Measurements from ENCODE around the gene EPHB6.
A peak's percentile ranks its signal among the peaks of the same experiment; 100 is the strongest.

The EPHB6 gene

GRCh38 chr7:142833174-142834048, 21.5 kb upstream of the EPHB6 start:
- DNase-seq, result no peak

GRCh38 chr7:142835487-142835886, 19.4 kb upstream of the EPHB6 start:
- DNase-seq, result no peak

GRCh38 chr7:142836426-142836825, 18.4 kb upstream of the EPHB6 start:
- DNase-seq, result no peak

DNA sequence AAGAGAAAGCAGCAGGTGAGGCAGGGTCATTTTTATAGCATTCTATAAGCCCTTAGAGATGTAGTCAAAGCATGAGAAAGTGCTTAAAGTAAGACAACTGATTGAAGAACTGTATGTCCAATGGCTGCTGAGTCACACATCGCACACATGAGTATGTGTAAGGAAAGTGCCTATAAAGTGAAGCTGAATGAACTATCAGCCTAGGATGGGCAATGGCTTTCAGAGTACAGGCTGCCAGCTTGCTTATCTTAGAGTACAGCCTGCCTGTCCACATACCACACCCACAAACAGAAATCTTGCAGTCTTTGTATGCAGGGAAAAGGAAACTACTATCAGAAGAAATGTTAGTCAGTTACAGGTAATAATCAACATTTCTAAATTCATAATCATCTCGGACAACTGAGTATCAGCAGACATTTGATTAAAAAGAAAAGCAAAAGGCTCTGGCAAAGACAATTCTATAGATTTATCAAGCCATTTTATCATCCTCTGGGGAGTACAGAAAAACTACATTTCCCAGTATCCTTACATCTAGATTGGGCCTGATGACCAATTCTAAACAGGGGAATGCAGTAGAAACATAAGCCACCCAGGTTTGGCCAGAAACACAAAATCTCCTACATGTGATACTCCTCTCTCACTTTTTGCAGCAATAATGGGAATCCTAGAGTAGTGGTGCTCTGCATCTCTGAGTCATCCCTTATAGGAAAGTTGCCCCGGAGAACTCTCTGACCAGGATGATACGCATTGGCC, 16.2 kb upstream of the EPHB6 start:
- no peak for DNase-seq

DNA sequence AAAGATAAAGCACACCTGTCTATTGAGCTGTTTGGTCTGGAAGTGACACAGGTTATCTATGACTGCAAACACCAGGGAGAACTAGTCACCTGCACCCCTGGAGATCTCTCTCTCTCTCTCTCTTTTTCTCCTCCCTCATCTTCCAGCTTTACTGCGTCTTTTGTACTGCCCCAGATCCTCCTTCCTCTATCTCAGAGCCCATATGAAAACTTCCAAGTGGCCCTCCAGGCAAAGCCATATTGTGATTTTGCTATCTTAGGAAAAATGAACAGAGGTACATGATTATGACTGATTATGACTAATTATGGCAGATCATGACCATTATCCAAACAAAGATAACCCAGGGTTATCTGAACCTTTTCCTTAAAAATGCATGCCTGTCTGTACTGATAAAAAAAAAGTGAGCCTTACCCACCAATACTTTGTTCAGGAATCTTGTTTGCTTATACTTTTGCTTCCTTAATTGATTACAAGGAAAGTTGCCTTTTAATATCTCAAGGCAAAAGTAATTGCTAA, 12.6 kb upstream of the EPHB6 start:
- DNase-seq, result no peak

DNA sequence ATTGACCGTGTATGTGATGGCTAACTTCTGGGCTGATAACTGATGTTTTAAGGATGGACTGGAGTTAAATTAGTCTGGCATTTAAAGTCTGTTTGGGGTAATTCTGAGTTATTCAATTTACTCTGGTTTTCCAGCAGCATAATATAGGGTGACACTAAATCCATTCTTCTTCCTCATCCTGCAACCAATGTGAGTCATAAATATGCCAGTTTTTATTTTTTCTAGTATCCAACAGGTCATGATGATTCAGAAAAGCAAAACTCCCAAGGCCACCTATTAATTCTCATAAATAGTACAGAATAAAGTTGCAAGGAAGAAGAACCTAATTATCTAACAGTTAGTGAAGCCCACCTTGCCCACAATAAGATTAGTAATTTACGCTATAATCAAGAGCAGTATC, 7.5 kb upstream of the EPHB6 start:
- DNase-seq, result no peak

DNA sequence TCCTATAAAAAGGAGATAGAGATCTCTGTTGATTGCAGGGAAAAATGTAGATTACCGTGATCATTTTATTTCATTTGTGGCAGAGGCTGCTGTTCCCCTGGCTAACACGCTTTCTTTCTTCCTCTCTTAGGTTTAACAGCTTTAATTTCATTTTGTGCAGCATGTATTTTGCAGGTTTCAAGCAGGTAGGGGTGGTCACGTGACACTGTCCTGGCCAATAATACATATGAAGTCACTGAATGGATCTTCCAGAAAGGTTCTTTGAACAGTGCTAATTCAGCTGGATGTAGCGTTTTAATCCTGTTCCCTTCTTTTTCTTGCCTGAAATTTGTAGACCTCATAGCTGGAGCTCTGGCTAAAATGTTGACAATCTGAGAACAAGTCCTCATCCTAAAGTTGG, 3.6 kb upstream of the EPHB6 start:
- no peak for DNase-seq

DNA sequence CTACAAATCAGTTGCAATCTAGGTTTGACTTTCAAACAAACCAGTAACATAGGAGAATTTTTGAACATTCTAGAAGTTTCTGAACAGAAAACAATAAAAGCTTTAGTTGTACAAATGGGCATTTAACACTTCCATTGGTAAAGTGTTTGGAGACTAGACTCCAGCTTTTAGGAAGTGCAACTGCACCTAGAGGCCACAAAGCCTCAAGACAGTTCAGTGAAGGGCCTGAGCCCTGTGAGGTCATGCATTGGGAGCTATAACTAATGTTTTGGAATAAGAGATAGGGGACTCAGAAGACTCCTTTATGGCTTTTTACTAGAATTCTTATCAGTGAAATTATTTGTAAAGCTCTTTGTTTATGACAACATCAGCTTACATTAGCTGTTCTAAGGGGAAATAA, 3.0 kb upstream of the EPHB6 start:
- DNase-seq, result no peak

- DNase-seq, result peak; percentile 46
Observed at GRCh38 chr7:142853739-142854371, 1.0 kb upstream of the EPHB6 start.

GRCh38 chr7:142855114-142855743, 353 bp downstream of the EPHB6 start:
- no peak for DNase-seq

- DNase-seq, result no peak
Observed at GRCh38 chr7:142855756-142856564, 1.1 kb downstream of the EPHB6 start.

DNA sequence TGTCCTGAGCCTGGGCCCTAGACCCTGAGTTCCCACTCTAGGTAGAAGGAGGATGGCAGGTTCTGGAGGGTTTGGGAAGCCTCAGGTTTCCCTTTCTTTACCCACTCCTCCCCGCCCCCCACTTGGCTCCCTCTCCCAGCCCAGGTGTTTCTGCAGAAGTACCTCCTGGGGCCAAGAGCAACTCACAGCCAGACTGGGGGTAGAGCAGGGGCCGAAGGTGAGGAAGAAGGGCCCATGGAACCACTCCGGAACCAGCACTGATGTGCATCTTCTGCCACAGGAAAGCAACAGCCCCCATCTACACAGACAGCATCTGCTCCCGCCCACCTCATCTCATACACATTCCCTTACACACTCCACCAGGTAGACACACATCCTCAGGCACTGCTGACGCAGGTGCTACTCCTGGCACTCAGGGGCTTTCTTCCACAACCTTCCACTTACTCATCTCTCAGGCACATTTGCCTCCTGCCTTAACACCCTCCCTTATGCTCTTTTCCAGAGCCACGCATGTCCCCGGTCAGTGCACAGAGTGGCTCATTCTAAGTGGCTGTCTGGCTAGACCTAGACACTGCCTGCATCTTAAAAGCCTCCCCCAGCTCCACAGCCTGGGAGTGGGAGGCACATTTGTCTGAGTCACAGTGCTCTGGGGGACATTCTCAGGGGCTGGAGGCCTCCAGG, 1.8 kb downstream of the EPHB6 start:
- DNase-seq, result no peak

DNA sequence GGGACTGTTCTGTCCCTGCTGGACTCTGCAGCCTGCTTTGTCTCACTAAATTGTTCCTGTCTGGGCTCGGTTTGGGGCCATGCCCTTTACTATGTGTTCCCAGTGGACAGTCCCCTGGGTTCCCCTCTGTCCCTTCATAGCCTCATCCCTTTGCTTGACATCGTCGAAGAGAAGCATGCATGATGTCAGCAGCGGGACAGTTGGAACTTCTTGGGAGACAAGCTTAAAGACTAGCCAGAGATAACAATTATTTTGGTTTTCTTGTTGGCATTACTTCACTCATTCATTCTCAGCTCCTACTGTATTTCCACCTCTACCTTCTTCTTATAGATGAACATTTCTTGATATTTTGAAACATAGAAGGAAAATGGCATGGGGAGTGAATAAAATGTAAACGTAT, 2.7 kb downstream of the EPHB6 start:
- DNase-seq, result no peak

DNA sequence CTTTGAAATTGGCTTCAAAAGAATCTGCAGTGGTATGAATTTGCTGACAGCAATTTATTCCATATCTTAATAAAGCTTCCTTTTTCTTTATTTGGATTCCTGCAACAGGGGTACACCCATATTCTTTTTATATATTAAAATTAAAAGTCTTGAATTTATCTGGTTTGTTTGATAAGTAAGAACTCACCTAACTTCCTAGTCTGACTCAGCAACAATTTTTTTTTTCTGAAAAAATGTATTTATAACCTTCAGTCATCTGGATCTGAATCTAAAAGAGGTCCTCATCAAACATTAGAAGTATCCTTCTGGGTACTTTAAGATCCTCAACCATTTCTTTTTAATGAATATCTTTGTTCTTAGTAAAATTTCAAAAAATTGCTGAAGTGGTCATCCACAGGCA, 4.5 kb downstream of the EPHB6 start:
- DNase-seq, result no peak

DNA sequence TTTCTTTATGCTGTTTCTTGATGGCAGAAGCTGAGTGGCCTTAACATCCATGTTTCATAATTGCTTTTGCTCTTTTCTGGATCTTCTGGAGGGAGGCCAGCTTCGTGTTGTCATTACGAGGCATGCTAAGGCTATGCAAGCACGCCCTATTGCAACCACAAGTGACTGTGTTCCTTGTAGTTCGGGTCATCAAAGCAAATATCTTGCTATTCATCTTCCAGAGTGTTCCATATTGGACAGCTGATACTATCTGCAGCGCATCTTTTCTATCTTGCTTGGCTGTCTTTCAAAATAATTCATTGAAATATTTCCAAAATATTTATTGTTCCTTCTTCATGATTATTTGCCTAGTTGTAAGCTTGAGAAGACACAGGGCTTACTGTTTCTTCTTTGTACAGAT, 5.0 kb downstream of the EPHB6 start:
- DNase-seq, result peak; percentile 51

DNA sequence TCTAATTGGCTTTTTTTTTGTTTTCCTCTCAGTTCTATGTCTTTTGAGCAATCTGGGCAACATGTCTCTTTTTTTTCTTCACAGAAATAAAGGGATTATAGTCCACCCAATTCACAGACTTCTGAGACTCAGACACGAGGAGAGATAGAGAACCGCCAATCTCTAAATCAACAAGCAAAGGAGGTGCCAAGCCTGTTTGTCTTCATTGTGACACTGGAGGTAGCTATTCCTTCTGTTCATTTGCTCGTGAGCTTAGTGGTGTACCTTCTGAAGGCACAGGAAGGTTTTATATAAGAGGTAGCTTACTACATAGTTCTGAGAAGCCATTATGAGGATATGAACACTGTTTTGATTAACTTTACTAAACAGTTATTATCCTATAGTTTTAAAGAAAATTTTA, 6.1 kb downstream of the EPHB6 start:
- DNase-seq, result no peak

DNA sequence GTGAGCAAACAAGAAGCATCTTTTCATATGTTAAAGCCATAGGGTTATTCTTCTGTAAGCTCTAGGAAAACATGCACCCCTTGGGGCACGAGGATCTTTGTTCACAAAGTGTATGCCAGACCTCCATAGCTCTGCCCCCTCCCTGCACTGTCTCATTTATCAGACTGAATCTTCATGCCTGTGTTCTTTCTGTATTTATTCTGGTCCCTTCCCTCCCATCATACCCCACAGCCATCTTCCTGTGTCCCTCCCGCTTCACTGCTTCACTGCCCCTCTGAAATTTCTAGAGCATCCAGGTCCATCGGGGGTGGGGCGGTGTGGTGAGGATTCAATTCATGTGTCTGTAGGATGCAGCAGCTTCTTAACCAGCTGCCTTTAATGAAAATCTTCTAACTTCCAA, 7.5 kb downstream of the EPHB6 start:
- DNase-seq, result no peak

- no peak for DNase-seq
Observed at GRCh38 chr7:142862786-142863400, 8.0 kb downstream of the EPHB6 start.

DNA sequence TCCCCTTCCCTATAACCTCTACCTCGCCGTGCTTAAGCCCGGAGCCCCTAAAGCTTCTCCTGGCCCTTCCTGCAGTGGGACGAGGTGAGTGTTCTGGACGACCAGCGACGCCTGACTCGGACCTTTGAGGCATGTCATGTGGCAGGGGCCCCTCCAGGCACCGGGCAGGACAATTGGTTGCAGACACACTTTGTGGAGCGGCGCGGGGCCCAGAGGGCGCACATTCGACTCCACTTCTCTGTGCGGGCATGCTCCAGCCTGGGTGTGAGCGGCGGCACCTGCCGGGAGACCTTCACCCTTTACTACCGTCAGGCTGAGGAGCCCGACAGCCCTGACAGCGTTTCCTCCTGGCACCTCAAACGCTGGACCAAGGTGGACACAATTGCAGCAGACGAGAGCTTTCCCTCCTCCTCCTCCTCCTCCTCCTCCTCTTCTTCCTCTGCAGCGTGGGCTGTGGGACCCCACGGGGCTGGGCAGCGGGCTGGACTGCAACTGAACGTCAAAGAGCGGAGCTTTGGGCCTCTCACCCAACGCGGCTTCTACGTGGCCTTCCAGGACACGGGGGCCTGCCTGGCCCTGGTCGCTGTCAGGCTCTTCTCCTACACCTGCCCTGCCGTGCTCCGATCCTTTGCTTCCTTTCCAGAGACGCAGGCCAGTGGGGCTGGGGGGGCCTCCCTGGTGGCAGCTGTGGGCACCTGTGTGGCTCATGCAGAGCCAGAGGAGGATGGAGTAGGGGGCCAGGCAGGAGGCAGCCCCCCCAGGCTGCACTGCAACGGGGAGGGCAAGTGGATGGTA, 9.2 kb downstream of the EPHB6 start:
- no peak for DNase-seq

Data from amniotic stem cell (primary cell).